NCI-H2196 treated with DMSO at 0.1 percent for 48 hours (cell line): Measurements from ENCODE around the gene C1QL1.

Experiments
- DNase-seq: peaks from one replicate; lab custom pipeline; 2025; ENCODE audit not compliant: unreplicated experiment; lab: John Stamatoyannopoulos, UW

Gene C1QL1

DNA sequence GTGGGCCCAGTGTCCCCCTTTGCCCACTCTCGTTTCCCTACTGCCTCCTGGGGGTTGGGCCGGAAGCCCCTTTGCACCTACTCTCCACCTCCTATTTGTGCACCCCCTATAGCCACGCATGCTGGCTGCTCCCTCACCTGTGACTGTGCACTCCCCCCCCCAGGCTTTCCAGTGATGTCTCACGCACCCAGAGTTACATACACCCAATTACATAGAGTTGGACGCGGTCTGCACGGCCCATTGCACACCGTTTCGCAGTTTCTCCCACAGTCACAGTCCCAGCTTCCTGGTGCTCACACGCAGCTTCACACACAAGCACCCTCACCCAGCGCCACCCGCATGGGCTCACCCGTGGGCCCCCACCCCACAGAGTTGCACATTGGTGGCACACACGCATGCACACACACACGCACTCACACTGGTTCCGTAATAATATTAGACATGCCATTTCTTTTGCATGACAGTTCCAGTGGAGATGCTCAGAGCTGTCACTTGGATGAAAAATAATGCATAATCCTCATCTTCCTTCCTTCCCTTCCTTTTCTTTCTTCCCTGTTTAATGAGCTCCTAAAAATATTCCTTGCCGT, 21.5 kb upstream of the C1QL1 start:
- no peak for DNase-seq

DNA sequence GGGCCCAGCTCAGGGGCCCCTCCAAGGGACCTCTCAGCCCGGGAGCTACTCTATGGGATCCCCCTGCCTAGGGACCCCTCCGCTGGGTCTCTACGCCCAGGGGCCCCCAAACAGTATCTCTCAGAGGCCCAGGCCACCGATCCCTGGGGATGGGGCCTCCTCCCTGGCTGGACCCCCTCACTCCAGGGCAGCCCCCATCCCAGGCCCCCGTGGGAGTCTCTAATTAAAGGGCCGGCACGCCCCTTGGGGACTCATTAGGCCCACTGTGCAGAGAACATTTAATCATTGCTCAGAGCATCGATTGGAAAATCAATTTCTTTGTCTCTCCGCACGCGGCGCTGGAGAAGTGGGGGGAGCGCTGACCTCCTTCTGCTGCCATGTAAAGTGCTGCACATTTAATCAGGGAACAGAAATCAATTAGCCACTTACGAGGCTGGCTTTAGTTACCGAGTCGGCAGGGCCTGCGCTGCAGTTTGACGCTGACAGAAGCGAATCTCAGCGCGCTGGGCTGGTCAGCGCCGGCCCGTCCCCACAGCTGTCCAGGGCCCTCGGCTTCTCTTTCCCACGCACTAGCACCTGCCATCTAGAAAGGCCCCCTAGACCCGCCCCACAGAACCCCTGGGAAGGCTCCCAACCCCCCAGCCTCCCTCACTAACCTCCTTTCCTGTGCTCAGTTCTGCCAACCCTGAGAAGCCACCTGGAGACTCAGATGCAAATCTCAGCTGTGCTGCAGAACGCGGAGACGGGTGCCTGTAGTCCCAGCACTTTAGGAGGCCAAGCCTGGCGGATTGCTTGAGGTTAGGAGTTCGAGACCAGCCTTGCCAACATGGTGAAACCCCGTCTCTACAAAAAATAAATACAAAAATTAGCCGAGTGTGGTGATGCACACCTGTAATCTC, 20.2 kb upstream of the C1QL1 start:
- no peak for DNase-seq

DNA sequence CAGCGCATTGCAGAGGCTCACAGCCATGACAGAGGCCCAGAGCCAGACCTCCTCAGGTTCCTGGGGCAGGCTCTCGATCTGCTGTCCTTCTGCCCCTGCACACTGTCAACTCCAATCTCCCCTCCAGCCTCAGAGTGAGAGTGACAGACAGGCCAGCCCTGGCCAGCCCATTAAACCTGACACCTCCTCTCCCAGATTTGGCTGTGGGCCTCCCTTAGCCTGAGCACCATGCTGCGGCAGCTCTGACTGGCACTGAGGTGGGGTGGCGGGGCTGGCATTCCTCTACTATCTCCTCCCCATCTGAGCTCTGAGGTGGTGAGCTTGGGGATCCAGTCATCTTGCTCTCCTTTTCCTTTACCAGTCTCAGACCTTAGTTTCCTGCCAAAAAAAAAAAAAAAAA, 15.5 kb upstream of the C1QL1 start:
- DNase-seq = no peak

DNA sequence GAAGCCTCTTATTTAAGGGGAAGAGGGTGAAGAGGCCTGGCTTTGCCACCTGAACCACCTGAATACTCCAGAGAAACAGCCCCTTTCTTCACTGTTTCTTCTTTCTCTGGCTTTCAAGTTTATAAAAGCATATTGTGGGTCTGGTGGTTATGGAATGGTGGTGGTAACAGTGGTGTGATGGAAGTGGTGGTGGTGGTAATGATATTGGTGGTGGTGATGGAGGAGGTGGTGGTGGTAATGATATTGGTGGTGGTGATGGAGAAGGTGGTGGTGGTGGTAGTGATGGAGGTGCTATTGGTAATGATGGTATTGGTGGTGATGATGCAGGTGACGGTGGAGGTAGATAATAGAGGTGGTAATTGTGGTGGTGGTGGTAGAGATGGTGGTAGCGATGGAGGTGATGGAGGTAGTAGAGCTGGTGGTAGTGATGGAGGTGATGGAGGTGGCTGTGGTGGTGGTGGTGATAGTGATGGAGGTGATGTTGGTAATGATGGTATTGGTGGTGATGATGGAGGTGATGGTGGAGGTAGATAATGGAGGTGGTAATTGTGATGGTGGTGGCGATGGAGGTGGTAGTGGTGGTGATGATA, 14.1 kb upstream of the C1QL1 start:
- DNase-seq = no peak

DNA sequence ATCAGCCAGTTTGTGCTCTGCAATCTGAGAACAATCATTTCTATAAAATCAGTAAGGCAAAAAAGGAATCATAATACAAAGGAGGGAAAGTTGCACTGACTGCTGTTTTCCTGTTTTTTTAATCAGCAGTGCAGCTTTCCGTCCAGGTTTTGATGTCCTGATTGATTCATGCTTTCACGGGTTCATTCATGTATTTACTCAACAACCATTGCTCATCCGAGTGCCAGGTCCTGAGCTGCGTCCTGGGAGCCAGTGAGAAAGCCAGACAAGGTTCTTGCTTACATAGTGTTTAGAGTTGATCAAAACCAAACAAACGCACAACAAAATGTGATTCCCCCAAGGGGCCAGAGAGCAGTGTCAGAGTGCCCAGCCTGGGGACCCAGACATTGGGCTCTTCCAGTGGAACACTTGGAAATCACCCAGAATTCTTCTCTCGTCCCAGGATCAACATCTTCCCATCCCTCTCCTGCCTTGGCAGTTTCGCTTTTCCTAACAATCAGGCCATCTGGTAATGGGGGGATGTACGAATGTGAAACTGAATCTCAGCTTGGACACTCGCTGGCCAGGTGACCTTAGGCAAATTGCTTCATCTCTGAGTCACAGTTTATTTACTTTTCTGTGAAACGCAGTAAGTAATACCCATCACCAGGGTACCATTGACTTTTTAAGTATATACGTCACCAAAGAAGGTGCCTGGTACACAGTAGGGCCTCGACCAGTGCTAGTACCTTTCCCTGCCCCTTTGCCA, 13.3 kb upstream of the C1QL1 start:
- DNase-seq = peak; percentile 58

DNA sequence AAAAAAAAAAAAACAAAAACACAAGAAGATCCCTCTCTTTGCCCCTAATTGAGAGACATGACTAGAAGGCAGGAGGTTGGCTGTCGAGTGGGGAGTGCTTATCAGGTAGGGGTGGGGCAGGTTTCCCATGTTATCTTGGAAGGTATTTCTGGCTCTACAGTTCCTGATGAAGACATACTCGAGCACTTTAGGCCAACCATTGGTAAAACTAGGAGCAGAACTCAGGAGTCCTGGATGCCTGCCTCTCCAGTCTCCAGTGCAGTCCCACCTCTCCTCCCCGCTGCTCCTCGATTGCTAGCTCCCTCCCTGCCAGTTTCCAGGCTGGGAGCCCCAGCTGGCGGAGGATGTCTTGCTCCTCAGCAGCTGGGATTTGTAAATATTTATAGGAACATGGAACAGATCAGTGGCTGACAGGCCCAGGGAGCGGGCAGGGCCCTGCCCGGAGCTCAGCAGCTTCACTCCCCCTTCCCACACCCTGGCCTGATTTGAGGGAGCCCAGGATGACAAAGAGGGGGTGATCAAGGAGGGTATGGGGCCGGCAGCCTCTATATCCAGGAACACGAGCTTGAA, 11.4 kb upstream of the C1QL1 start:
- DNase-seq = no peak

DNA sequence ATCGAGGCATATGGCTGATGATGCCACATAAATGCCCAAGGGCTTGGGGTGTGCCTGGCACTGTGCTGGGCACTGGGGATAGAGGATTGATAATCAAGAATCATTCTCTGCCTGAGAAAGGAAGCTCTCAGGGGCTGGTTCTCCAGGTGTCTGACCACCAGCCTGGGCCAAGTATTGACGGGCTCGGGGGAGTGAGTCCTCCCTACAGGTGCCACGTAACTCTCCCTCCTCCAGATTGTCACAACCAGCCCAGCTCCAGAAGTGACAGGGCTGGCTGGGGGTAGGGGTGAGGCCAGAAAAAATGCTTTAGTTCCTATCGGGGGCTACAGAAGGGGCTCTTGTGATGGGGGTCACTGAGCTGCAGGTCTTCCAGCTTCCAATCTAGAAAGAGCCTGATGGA, 10.7 kb upstream of the C1QL1 start:
- no peak for DNase-seq

DNA sequence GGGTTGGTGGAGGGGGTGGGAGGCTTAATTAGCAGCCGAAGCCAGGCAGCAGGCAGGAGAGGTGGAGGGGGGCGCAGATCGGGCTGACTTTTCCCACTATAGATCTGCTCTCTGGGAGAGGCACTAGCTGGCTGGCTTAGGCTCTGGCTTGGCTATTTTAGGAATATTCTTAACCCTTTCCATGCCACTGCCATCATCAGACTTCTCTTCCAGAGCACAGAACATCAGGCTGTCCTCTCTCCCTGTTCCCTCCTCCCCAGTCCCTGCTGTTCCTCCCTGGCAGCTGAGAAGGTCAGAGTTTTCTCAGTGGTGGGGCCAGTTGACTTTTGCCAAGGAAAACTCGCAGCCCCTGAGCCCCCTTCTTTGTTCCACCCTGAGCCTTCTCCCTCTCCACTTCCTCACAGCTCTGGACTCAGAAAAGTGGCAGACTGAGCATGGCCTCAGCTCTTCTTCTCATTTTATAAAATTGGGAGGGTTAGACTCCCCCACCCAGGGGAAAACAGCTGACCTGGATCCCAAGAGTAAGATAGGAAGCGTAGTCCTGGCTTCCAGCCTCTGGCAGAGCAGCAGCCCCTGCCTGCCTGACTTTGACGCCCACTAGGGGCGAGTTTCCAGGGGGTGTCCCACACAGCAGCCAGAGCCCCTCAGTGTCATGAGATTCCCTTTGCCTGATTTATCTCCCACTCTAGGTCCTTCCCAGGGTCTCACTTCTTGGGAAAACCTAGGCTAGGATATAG, 9.9 kb upstream of the C1QL1 start:
- no peak for DNase-seq

DNA sequence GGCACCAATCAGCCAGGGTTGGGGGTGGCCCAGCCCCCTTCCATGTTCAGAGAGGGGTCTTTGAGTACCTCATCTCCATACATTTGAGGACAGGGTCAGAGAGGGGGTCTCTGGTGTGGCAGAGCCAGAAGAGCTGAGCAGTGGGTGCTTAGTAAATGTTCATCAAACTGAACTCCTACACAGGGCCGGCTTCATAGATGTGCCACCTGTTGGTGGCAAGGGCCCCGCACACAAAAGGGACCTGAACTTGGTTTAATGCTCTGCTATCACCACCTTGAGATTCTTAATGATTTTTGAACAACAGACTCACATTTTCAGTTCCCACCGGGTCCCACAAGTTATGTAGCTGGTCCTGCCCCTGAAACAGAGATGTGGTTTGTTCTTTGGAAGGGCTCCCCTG, 9.0 kb upstream of the C1QL1 start:
- no peak for DNase-seq

DNA sequence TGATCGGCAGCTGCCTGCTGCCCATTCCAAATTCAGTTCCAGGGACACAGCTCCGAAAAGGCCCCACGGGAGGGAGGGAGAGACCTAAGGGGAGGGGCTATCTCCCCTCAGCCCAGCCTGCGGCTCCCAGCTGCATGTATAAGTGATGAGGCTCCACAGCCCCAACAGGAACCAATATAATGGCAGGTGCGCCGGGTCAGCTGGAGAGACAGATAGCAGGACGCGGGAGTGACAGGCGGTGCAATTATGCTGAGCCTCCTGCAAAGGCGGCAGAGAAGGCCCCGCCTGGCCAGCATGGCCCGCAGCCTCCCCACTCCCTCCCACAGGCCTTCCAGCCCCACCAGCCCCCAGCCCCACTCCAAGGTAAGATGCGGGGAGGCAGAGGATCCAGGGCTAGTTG, 8.1 kb upstream of the C1QL1 start:
- no peak for DNase-seq

DNA sequence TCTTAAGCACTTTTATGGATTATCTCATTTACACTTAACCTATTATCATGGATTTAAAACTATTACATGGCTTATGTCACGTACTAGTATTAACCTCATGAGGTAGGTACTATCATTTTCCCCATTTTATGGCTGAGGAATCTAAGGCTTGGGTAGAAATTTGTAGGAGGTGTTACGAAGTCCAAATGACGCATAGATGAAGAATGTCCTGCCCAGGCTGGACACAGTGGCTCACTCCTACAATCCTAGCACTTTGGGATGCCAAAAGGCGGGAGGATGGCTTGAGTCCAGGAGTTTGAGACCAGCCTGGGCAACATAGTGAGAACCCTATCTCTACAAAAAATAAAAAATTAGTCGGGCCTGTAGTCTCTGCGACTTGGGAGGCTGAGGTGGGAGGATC, 4.8 kb upstream of the C1QL1 start:
- no peak for DNase-seq

DNA sequence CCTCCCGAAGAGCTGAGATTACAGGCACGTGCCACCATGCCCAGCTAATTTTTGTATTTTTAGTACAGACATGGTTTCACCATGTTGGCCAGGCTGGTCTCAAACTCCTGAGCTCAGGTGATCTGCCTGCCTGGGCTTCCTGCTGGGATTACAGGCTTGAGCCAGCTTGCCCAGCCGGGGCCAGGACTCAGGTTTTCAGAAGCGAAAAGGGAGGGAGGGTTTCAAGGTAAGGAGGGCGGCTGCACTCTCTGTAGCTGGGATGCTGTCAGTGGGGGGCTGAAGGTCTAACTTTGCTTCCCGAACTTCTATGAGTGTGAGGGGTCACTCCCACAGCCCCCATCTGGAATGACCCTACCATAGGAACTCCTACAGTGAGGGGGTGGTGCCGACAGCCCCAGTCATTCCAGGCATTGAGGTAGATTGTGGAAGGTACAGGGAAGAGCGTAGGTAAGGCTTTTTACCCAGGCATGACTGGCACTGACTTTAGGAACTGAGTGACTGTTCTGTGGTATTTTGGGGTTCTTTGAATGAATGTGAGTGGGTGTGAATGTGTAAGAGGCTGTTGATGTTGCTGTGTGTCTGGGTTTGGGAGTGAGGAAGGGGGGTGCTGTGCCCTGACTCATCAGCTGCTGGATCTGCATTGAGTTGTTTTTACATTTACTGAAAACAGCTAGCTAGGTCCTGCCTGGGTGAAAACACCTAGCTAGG, 3.8 kb upstream of the C1QL1 start:
- DNase-seq = no peak

DNA sequence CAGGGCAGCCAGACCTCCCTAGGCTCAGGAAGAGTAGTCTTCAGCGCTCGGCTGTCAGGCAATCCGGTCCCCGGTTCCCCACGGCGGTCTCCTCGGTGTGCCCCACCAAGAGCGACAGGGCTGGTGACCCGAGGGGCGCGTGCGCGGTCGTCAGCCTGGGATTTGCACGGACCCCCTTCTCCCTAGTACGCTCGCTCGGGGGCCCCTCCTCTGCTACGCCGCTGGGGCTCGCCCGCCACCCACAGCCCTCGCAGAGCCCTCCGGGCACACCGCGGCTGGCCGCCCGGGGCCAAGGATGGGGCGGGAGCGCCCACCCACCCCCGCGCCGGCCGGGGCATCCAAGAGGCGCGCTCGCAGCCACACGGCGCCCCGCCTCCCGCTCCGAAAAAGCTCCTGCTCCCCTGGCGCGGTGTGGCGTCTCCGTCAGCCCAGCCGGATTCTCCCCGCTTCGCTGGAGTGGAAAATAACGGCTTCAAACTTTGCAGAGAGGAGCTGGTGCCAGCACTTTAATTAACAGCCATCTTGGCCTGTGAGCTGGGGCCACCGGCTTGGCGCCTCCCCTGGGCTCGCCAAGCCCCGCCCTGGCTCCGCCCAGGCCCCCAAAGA, 2.1 kb upstream of the C1QL1 start:
- no peak for DNase-seq

DNA sequence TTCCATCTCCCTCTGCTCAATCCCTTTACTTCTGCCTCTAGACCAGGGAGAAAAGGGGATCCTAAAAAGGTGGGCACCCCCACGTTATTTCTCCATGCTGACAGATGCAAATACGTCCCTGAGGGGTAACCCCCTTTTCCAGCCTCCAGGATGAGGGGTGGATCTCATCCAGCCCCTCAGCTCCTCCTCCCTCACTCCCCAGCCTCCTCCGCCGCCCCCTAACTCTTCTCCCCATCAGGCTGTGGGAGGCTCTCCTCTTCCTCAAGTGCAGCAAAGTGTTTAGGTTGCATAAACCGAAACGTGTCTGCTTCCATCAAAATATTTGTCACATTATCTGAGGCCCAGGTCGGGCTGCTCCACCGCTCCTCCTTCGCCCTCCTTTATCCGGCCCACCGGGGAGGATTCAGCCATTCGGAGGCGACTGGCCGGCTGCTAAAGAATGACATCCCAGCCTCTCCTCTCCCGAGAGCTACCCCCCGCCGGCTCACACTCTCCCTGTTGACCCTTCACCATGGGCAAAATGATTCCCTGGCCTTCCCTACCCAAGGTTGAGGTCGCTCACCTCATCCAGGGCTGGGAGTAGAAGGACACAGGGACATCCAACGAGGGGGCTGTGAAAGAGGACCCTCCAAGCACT, 1.2 kb upstream of the C1QL1 start:
- DNase-seq = no peak

DNA sequence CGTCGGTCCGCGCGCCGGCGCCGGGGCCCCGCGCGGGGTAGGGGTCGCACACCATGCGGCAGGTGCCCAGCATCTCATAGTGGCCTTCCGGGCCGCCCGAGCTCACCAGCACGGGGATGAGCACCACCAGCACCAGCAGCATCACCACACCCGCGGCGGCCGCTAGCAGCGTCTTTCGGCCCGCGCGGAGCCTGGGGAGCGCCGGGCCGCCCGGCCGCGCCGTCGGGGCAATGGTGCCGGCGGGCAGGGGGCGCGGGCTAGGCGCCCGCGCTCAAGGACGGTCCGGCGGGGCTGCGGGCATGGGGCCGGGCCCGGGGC, 237 bp downstream of the C1QL1 start:
- no peak for DNase-seq

DNA sequence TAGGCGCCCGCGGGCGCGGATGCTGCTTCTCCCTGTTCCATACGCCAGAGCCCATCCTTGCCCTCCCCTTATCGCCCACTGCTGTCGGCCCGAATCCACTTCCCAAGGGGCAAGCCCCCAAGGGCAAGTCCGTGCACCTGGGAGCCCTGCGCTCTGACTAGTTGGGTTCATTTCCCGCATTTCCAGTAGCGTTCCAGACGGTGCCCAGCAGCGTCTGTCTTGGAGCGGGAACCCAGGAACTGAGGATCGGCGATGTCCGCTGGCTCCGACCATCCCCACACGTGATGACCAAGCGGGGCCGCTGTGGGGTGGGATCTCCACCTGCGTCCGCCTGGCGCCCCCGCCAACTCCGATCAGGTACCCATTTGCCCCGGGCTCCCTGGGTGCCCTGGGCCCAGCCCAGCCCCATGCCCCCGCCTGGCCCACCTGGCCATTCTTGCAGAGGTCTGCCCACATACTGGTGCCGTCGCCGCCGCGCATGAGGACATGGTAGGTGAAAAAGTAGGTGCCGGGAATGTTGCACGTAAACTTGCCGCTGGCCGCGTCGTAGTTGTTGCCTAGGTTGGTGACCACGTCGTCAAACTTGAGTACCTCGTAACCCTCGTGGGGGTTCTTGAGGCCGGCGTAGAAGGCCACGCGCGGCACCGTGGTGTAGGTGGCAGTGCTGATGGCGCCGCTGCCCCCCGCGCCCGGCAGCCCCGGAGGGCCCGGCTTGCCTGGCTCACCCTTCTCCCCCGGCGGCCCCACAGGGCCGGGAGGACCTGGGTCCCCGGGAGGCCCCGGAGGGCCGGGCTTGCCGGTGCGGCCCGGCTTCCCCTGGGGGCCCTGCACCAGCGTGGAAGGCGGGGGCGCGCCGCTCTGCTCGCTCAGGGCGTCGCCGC, 837 bp downstream of the C1QL1 start:
- no peak for DNase-seq

DNA sequence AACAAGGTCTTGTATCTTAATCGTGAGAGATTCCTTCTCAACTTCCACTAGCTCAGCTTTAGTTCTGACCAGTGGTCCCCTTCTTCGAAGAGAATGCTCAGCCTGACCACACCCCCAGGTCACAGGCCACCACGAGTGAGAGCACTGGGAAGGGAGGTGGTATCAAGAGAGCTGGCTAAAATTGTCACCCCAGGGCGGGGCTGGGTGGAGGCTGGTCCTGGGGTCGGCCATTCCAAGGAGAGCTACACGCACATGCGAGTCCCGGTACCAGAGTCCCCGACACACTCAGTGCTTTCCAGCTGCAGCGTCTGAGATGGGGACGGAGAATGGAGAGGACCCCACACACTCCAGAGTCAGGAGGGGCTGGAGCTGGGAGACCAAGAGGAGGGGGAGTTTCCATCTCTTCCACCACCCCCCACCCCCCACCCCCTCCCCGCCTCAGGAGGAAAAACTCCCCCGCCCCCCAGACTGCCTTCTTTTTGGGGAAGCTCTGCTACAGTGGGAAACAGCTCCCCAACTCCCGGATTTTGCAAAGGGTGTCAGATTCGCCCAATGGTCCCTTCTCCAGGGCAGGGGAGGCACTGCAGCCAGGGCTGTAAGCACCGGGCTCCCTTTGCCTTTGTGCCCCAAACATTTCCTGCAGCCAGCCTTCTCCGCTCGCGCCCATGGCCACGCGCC, 1.6 kb downstream of the C1QL1 start:
- no peak for DNase-seq
